ENCODE measurements around the gene LYVE1. TPM values are rescaled to one million over a fixed set of nuclear protein-coding genes. Genes with fewer than 3 reads are reported as not detected.

Gene LYVE1
- polyA plus RNA-seq, 1 of the 3 experiments (the other 2 are of a cell fraction), result not detected

GRCh38 chr11:10599388-10600175 is 31.1 kb upstream of the LYVE1 start:
- H3K27ac ChIP-seq (ENCODE audit: low read depth in 2 of 2, low read length in 1 of 2), result no peak overlapping the region
- H2AFZ ChIP-seq (ENCODE audit: low read depth), result no peak overlapping the region
- no peaks in the 10 kb centered on the region for H3K9me2 ChIP-seq
- no peaks in the 10 kb centered on the region for H3K4me1 ChIP-seq (ENCODE audit: control insufficient read depth in 1 of 2, insufficient read depth in 2 of 2, low read depth in 1 of 2, low read length in 1 of 2)
- no peak overlapping the region for H3K4me2 ChIP-seq
- no peak for DNase-seq
- H3K4me3 ChIP-seq (ENCODE audit: low read depth in 2 of 2, low read length in 1 of 2), result no peak overlapping the region
- no peak overlapping the region for H3K9ac ChIP-seq
- ChIA-PET CTCF (interaction anchor here (0.9 kb wide), 1 partner anchor 59 kb away, joined by 3 read pairs; the partner anchor contains the start of gene RNF141), POLR2A (no interaction called here)
- H3K79me2 ChIP-seq (ENCODE audit: insufficient read depth), result no peaks in the 10 kb centered on the region
- 74% methylated on average over 6 of the region's 6 CpGs for WGBS (ENCODE audit: low lambda C conversion rate)
- no peaks in the 10 kb centered on the region for H3F3A ChIP-seq (replicated peaks; ENCODE audit: insufficient read depth)
- H3K36me3 ChIP-seq (replicated peaks in 1 of 2; ENCODE audit: control insufficient read depth in 1 of 2, insufficient read depth in 2 of 2, low read length in 1 of 2), result no peaks in the 10 kb centered on the region
- TF ChIP-seq EP300 (IDR thresholded peaks at IDR 0.05; ENCODE audit: borderline replicate concordance in 1 of 2, low read depth in 1 of 2, low read length in 1 of 2) (no peak), RXRA (IDR thresholded peaks at IDR 0.05; ENCODE audit: borderline replicate concordance, low read depth) (no peak), NFIC (IDR thresholded peaks at IDR 0.05; ENCODE audit: borderline replicate concordance) (no peak), CTCF (IDR thresholded peaks at IDR 0.05) (no peak), PBX3 (IDR thresholded peaks at IDR 0.05) (no peak), TCF12 (IDR thresholded peaks at IDR 0.05) (no peak), MXI1 (IDR thresholded peaks at IDR 0.05; ENCODE audit: low read depth, low read length) (no peak), USF1 (IDR thresholded peaks at IDR 0.05; ENCODE audit: borderline replicate concordance, low read depth) (no peak), USF2 (IDR thresholded peaks at IDR 0.05; ENCODE audit: borderline replicate concordance, low read depth, low read length) (no peak), MEF2A (IDR thresholded peaks at IDR 0.05; ENCODE audit: borderline replicate concordance, low read depth) (no peak), ELF1 (IDR thresholded peaks at IDR 0.05) (no peak), MAX (IDR thresholded peaks at IDR 0.05; ENCODE audit: low read depth) (no peak)
- H3K9me3 ChIP-seq, result no peaks in the 10 kb centered on the region
- no peaks in the 10 kb centered on the region for H4K20me1 ChIP-seq (ENCODE audit: insufficient read depth)
- H3K27me3 ChIP-seq (ENCODE audit: insufficient read depth), result no peaks in the 10 kb centered on the region
